ENCODE data around the gene CHST15.

- no peak for TF ChIP-seq CTCF (conservative IDR thresholded peaks at IDR 0.05)
- TF ChIP-seq ZFX (IDR thresholded peaks at IDR 0.05): no peak
Measured at GRCh38 chr10:124083740-124084397, 9.5 kb downstream of the CHST15 start.
